Glomerular visceral epithelial cell (primary cell): ENCODE measurements around the gene PCNX1.

Source experiments
- DNase-seq: peaks from one replicate; pipeline ENCODE4 v3.0.0-alpha.2; 2016; ENCODE audit errors: extremely low spot score

The PCNX1 gene

GRCh38 chr14:71150737-71151136 lies 243.5 kb downstream of the PCNX1 start:
- no peak for DNase-seq

DNA sequence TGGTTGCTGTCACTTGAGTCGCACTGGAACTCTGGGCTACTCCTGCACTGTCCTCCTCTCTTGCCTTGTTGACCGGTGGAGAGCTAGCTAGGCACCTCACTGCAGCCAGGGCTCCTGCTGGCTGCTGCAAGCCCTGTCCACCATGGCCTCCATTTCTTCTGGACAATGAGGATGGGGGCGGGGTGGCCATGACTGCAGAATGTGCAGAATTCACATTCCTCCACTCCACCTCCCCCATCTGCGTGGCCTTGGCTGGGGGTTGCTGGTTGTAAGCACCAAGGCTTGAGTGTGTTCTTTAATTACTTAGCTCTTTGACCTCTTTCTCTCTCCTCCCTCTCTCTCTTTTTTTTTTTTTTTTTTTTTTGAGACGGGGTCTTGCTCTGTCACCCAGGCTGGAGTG lies 248.5 kb downstream of the PCNX1 start:
- DNase-seq = no peak

DNA sequence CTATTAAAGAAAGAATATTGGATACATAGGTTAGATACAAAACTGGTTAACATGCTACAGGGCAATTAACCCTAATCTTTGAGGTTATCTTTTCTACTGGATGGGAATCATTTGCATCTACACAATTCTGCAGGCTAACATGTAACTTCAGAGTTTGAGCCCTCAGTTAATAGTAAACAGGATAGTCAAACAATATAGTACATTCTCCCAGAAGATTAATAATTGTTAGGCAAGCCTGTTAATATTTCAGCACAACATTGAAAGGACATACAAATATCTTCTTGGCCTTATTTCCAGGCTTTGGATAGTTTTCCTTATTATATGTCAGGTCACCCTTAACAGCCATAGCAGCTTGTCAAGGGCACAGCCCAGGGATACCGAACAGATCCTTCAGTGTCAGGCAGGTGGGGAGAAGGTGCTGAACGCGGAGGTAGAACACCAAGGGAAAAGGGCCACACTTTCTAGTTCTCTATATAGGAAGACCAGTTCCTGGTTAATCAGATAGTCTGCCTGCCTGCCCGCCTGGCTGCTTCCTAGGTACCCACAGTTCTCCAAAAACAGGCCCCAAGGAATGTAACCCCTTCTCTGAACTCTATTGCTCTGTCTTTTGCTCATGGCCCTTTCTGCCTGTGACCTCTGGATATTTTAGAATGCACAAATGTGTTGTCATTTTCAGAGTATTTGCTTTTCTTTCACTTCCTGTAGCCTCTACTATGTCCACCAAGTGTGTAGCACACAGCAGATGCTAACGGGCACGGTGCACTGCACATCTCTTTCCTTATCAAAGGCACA lies 256.0 kb downstream of the PCNX1 start:
- no peak for DNase-seq

- no peak for DNase-seq
Measured at GRCh38 chr14:71163842-71164629, 256.8 kb downstream of the PCNX1 start.
